CD4-positive, alpha-beta memory T cell (primary cell): ENCODE data around the gene SPEN. TPM values are rescaled to one million over a fixed set of nuclear protein-coding genes. Genes with fewer than 3 reads are reported as not detected.

Experiments used
- CTCF ChIA-PET: fragments of 350-600 bp; sonication (Branson Sonifier 250); formaldehyde crosslinking; loops from one replicate; lab custom pipeline; 2021; ENCODE audit warnings: inconsistent platforms; ENCODE audit not compliant: partially characterized antibody; lab: Charles Lee
- POLR2A ChIA-PET: fragments of 350-600 bp; sonication (Branson Sonifier 250); formaldehyde crosslinking; loops from one replicate; lab custom pipeline; 2021; ENCODE audit not compliant: partially characterized antibody; lab: Charles Lee
- DNase-seq, 5 donors: peaks; one replicate each; pipeline versions ENCODE4 v3.0.0 to v3.0.0-alpha.2; 2020 to 2022; ENCODE audit warnings: mixed read lengths in 1 of 5
- H3K27ac ChIP-seq: one replicate; pipeline ENCODE4 v1.7.0; 2013; ENCODE audit warnings: low read depth, low read length
- H3K27me3 ChIP-seq: 2 replicates; pipeline ENCODE4 v1.7.0; 2013; ENCODE audit warnings: mild to moderate bottlenecking, low read length, moderate library complexity; ENCODE audit not compliant: insufficient read depth
- H3K36me3 ChIP-seq: 2 replicates; pipeline ENCODE4 v1.7.0; 2013; ENCODE audit warnings: mild to moderate bottlenecking, low read length, moderate library complexity; ENCODE audit not compliant: insufficient read depth
- H3K4me1 ChIP-seq: 2 replicates; pipeline ENCODE4 v1.7.0; 2013; ENCODE audit warnings: mild to moderate bottlenecking, low read length, moderate library complexity; ENCODE audit not compliant: insufficient read depth
- H3K4me3 ChIP-seq, 2 donors: one replicate each; pipeline ENCODE4 v1.7.0; 2013; ENCODE audit warnings: low read length in 2 of 2, mild to moderate bottlenecking in 1 of 2
- H3K9me3 ChIP-seq, 2 donors: one replicate each; pipeline ENCODE4 v1.7.0; 2013; ENCODE audit warnings: low read length in 2 of 2, control low read depth in 1 of 2; ENCODE audit not compliant: control insufficient read depth in 1 of 2
- H3K27ac Mint-ChIP-seq, 7 donors: one replicate each; pipeline ENCODE4 v1.8.0; 2020 to 2021; ENCODE audit warnings: mixed read lengths in 7 of 7, mild to moderate bottlenecking in 6 of 7, inconsistent platforms in 3 of 7, moderate library complexity in 3 of 7
- H3K27me3 Mint-ChIP-seq, 2 donors: one replicate each; pipeline ENCODE4 v1.8.0; 2020 to 2021; ENCODE audit warnings: mixed read lengths in 2 of 2
- H3K36me3 Mint-ChIP-seq, 2 donors: one replicate each; pipeline ENCODE4 v1.8.0; 2020 to 2021; ENCODE audit warnings: mixed read lengths in 2 of 2, inconsistent platforms in 1 of 2, mild to moderate bottlenecking in 1 of 2
- H3K4me1 Mint-ChIP-seq, 4 donors: one replicate each; pipeline ENCODE4 v1.8.0; 2020 to 2021; ENCODE audit warnings: mixed read lengths in 4 of 4, mild to moderate bottlenecking in 1 of 4
- H3K4me3 Mint-ChIP-seq, 8 donors: one replicate each; pipeline ENCODE4 v1.8.0; 2020 to 2021; ENCODE audit warnings: mixed read lengths in 8 of 8, mild to moderate bottlenecking in 7 of 8, moderate library complexity in 6 of 8, inconsistent platforms in 3 of 8
- H3K9me3 Mint-ChIP-seq, 8 donors: one replicate each; pipeline ENCODE4 v1.8.0; 2020 to 2021; ENCODE audit warnings: mixed read lengths in 8 of 8, mild to moderate bottlenecking in 5 of 8, inconsistent platforms in 3 of 8, moderate library complexity in 1 of 8
- intact Hi-C: fragments of 100-400 bp; cut with micrococcal nuclease; formaldehyde crosslinking; loops from one replicate; pipeline ENCODE4 v1.15.1; 2023
- polyA plus RNA-seq, 2 donors: library from polyadenylated mRNA; unstranded; fragments of 300-500 nt; fragmentation: Illumina TruSeq; gene quantifications; one replicate each; pipeline ENCODE4 v1.2.3, GENCODE V29; 2021
- total RNA-seq, 2 experiments: library from RNA; stranded (reverse); gene quantifications; one replicate each; pipeline ENCODE4 v1.2.3, GENCODE V29; 2021

Gene SPEN
- total and polyA plus RNA-seq, 4 experiments from 2014 or later, result 2.4 to 87.8 (median 62.4) TPM

DNA sequence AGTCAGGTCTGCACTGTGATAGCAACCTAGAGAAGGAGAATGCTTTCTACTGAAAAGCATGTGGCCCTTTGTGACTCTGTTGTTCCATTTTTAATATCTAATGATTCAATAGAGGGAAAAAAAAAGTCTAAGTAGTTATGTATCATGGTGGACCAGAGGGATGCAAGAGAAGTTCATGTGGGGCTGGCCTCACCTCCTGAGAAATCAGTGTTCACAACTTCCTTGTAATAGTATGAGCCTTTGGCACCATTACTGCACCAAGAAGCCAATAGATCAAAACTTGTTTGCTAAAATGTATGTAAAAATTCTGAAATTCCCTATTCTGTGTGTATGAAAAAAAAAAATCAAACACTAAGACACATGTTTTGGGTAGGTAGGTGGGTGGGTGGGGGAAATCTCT, 123.4 kb downstream of the SPEN start:
- POLR2A ChIA-PET, result no interaction called here
- DNase-seq, result no peak
- Histone ChIP-seq H3K36me3 (peaks cover 28% of the 10 kb centered on the region), H3K27me3 (no peaks in the 10 kb centered on the region), H3K27ac (no peak overlapping the region), H3K4me3 (no peak overlapping the region), H3K9me3 (no peaks in the 10 kb centered on the region), H3K4me1 (peaks cover 38% of the 10 kb centered on the region)
- Mint-ChIP-seq H3K27me3 (no peaks in the 10 kb centered on the region), H3K27ac (no peak overlapping the region), H3K4me1 (peaks cover 37 to 59% (median 46%) of the 10 kb centered on the region in 4 donors), H3K4me3 (no peak overlapping the region), H3K9me3 (no peaks in the 10 kb centered on the region), H3K36me3 (peaks cover 35 to 49% of the 10 kb centered on the region in 2 donors)
- CTCF ChIA-PET, result interaction anchor here (0.8 kb wide), 1 partner anchor 37 kb away, joined by 3 read pairs; no protein-coding TSS in a partner anchor
- intact Hi-C loops, result loop anchor here (10.0 kb wide), 2 partner anchors 394 to 446 kb away; partner anchors contain the start of genes CASP9, DNAJC16 and SZRD1

DNA sequence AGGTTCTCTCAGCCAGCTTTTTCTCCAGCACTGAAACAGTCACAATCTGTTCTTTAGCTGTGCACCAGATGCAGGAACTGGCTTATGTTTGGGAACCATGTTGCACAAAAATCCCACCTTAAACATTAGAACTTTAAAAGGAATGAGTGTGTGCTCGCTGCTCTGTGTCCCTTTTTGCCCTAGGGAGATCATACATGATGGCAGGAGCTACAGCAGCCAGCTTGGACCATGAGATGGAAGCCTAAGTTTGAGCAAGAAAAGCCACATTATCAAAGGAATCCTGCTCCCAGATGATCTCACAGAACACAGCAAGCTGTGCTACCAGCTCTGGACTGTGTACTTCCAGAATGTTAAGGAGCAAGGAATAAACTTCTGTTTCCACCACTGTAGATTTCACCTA, 124.9 kb downstream of the SPEN start:
- Mint-ChIP-seq H3K27ac (no peak overlapping the region), H3K9me3 (peaks cover 0 to 2% (median 0%) of the 10 kb centered on the region in 8 donors), H3K4me3 (no peak overlapping the region), H3K27me3 (no peaks in the 10 kb centered on the region), H3K36me3 (peaks cover 35 to 49% of the 10 kb centered on the region in 2 donors), H3K4me1 (peaks cover 33 to 54% (median 44%) of the 10 kb centered on the region in 4 donors)
- no peaks in the 10 kb centered on the region for H3K9me3 ChIP-seq
- POLR2A ChIA-PET, result interaction anchor here (1.4 kb wide), 1 partner anchor 138 kb away, joined by 4 read pairs; no protein-coding TSS in a partner anchor
- no peak overlapping the region for H3K27ac ChIP-seq
- no peak overlapping the region for H3K4me3 ChIP-seq
- no peak for DNase-seq
- peaks cover 28% of the 10 kb centered on the region for H3K36me3 ChIP-seq
- intact Hi-C loops, result loop anchor here (10.0 kb wide), 2 partner anchors 392 to 448 kb away; partner anchors contain the start of genes CASP9, DNAJC16 and SZRD1
- H3K4me1 ChIP-seq, result peaks cover 31% of the 10 kb centered on the region
- CTCF ChIA-PET, result interaction anchor here (1.4 kb wide), 1 partner anchor 157 kb away, joined by 3 read pairs; no protein-coding TSS in a partner anchor
- H3K27me3 ChIP-seq, result no peaks in the 10 kb centered on the region

DNA sequence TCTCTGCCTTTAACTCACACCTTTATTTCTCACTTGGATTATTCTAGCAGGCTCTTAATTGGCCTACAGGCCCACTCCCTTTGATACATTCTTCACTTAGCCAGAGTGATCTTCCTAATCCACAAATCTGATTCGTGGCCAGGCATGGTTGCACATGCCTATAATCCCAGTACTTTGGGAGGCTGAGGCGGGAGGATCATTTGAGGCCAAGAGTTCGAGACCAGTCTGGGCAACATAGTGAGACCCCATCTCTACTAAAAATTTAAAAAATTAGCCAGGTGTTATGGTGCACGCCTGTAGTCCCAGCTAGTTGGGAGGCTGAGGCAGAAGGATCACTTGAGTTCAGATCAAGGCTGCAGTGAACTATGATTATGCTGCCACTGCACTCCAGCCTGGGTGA, 126.3 kb downstream of the SPEN start:
- H3K27me3 Mint-ChIP-seq, result no peaks in the 10 kb centered on the region
- peak overlapping the region in 3 of 7 donors; percentile 2 to 83 (median 34) for H3K27ac Mint-ChIP-seq
- H3K36me3 Mint-ChIP-seq, result peaks cover 29 to 43% of the 10 kb centered on the region in 2 donors
- Histone ChIP-seq H3K27ac (no peak overlapping the region), H3K4me1 (peaks cover 25% of the 10 kb centered on the region), H3K36me3 (peaks cover 22% of the 10 kb centered on the region), H3K9me3 (no peaks in the 10 kb centered on the region), H3K4me3 (no peak overlapping the region), H3K27me3 (no peaks in the 10 kb centered on the region)
- H3K4me1 Mint-ChIP-seq, result peaks cover 24 to 43% (median 34%) of the 10 kb centered on the region in 4 donors
- H3K9me3 Mint-ChIP-seq, result peaks cover 0 to 2% (median 0%) of the 10 kb centered on the region in 8 donors
- ChIA-PET POLR2A (interaction anchor here (1.3 to 1.4 kb wide), 2 partner anchors 23 to 140 kb away, joined by 3 to 4 read pairs; no protein-coding TSS in a partner anchor), CTCF (interaction anchor here (0.6 to 1.4 kb wide), 3 partner anchors 14 to 183 kb away, joined by 3 read pairs; no protein-coding TSS in a partner anchor)
- H3K4me3 Mint-ChIP-seq, result peak overlapping the region in 7 of 8 donors; percentile 0 to 58 (median 21)
- intact Hi-C loops, result loop anchor here (10.0 kb wide), 2 partner anchors 391 to 449 kb away; partner anchors contain the start of genes CASP9, DNAJC16 and SZRD1
- no peak for DNase-seq

DNA sequence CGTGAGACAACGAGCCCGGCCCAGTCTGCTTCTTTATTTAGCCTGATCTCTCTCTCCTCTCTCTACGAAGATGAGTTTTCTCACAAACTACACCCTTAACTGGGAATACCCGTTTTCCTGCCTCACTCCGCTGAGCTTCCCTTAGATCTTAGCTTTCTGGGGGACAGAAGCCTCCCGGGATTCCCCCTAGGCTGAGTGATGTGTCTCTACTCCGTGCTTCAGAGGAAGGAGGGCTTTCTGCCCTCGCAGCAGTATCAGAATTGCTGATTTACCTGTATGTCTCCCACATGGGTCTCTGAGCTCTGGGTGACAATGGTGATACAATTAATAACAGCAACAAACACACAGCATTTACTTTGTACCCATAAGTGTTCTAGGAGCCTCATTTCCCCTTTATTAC, 127.3 kb downstream of the SPEN start:
- CTCF ChIA-PET, result interaction anchor here (0.7 to 2.2 kb wide), 3 partner anchors 15 to 159 kb away, joined by 3 to 7 read pairs (median 3); no protein-coding TSS in a partner anchor
- POLR2A ChIA-PET, result interaction anchor here (0.6 to 2.7 kb wide), 9 partner anchors 11 to 377 kb away, joined by 3 to 26 read pairs (median 8); partner anchors contain the start of genes FBXO42 and SPEN
- Mint-ChIP-seq H3K4me1 (peaks cover 24 to 43% (median 33%) of the 10 kb centered on the region in 4 donors), H3K27ac (peak overlapping the region in 6 of 7 donors; percentile 82 to 96 (median 90)), H3K9me3 (peaks cover 0 to 2% (median 0%) of the 10 kb centered on the region in 8 donors), H3K4me3 (peak overlapping the region; percentile 84 to 92 (median 88)), H3K27me3 (no peaks in the 10 kb centered on the region), H3K36me3 (peaks cover 25 to 42% of the 10 kb centered on the region in 2 donors)
- peak overlapping the region; percentile 70 for H3K27ac ChIP-seq
- DNase-seq, result no peak
- H3K4me3 ChIP-seq, result peak overlapping the region; percentile 14 to 83
- H3K9me3 ChIP-seq, result no peaks in the 10 kb centered on the region
- peaks cover 14% of the 10 kb centered on the region for H3K36me3 ChIP-seq
- H3K27me3 ChIP-seq, result no peaks in the 10 kb centered on the region
- H3K4me1 ChIP-seq, result peaks cover 25% of the 10 kb centered on the region
- intact Hi-C loops, result loop anchor here (10.0 kb wide), 2 partner anchors 390 to 450 kb away; partner anchors contain the start of genes CASP9, DNAJC16 and SZRD1

DNA sequence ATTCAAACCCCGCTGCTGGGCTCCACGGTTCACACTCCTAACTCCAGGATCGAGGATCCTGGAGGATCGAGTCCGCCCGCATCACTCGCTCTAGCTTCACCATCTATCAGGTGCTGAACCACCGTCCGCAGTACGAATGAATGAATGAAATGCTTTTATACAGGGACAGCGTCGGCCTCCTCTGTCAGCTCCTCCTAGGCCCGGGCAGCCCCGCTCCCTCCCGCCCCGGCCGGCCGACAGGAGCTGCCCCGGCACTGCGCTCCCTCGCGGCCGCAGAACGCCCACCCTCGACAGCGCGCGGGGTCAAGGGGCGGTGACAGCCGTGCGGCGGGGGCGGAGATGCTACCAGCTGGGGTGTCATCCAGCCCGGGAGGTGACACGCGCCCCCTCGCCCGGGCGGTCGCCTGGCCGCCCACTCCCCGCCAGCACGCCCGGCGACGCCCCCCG, 127.9 kb downstream of the SPEN start:
- intact Hi-C loops, result loop anchor here (10.0 kb wide), 2 partner anchors 389 to 451 kb away; partner anchors contain the start of genes CASP9, DNAJC16 and SZRD1
- CTCF ChIA-PET, result interaction anchor here (0.7 to 2.2 kb wide), 6 partner anchors 11 to 184 kb away, joined by 3 to 10 read pairs (median 6); no protein-coding TSS in a partner anchor
- H3K36me3 Mint-ChIP-seq, result peaks cover 22 to 36% of the 10 kb centered on the region in 2 donors
- H3K27me3 Mint-ChIP-seq, result no peaks in the 10 kb centered on the region
- Histone ChIP-seq H3K9me3 (no peaks in the 10 kb centered on the region), H3K36me3 (peaks cover 13% of the 10 kb centered on the region), H3K4me1 (peaks cover 25% of the 10 kb centered on the region), H3K27ac (peak overlapping the region; percentile 70), H3K27me3 (no peaks in the 10 kb centered on the region), H3K4me3 (peak overlapping the region; percentile 14 to 83)
- peak overlapping the region; percentile 84 to 92 (median 88) for H3K4me3 Mint-ChIP-seq
- POLR2A ChIA-PET, result interaction anchor here (0.6 to 2.7 kb wide), 13 partner anchors 9 to 377 kb away, joined by 3 to 26 read pairs (median 4); partner anchors contain the start of genes FBXO42 and SPEN
- H3K4me1 Mint-ChIP-seq, result peaks cover 24 to 43% (median 32%) of the 10 kb centered on the region in 4 donors
- H3K27ac Mint-ChIP-seq, result peak overlapping the region; percentile 82 to 96 (median 91)
- DNase-seq, result peak in 1 of 5 donors; percentile 75
- H3K9me3 Mint-ChIP-seq, result peaks cover 0 to 2% (median 0%) of the 10 kb centered on the region in 8 donors

DNA sequence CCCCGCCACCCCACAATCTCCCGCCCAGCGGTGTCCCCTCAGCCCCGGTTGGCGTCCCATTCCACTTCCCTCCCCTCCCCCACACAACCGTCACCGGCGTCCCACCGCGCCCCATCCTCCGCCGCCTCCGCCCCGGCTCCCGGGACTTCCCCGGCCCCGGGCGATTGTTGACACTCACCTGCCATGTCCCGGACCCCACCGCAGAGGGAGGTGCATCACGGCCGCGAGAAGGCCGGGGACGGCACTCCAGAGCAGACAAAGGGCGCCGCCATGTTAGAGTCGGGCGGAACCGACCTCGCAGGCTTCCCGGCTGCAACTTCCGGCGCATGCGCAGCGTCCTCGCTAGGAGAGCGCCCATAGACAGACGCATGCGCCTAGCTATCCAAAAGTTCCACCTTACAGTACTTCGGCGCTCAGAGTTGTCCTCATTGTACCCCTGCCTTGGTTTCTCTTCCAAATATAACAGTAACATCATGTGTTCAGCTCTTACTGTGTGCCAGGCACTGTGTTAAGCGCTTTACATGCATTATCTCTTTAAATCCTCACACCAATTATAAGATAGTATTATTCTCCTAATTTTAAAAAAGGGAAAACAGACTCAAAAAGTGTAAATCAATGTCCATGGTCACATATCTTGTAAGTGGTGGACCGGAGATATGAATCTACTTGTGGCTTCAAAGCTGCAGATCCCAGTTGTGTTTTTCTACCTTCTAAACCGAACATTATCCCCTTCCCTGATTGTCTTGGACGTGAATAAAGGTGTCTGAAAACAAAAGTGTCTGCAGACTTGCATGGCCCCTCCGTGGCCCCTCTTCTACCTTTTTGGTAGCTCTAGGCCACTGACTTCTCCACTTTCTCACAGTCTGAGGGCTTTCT, 128.5 kb downstream of the SPEN start, which contains the start of gene ZBTB17:
Gene ZBTB17 (minus strand): TSS at position 297 of the 876 bp plus-strand sequence. CDS start 27,606 bp downstream, outside the sequence.
- Mint-ChIP-seq H3K9me3 (peaks cover 0 to 2% (median 0%) of the 10 kb centered on the region in 8 donors), H3K36me3 (peaks cover 19 to 32% of the 10 kb centered on the region in 2 donors), H3K4me1 (peaks cover 22 to 43% (median 32%) of the 10 kb centered on the region in 4 donors), H3K27ac (peak within 1 kb of the TSS; percentile 88 to 96 (median 94)), H3K4me3 (peak within 1 kb of the TSS; percentile 87 to 97 (median 89)), H3K27me3 (no peaks in the 10 kb centered on the region)
- DNase-seq, result peak; percentile 94 to 96 (median 95)
- peaks cover 13% of the 10 kb centered on the region for H3K36me3 ChIP-seq
- peak within 1 kb of the TSS; percentile 43 to 83 for H3K4me3 ChIP-seq
- intact Hi-C loops, result loop anchor here (1.0 to 10.0 kb wide), 4 partner anchors 27 to 451 kb away; partner anchors contain the start of genes CASP9, DNAJC16 and SZRD1
- CTCF ChIA-PET, result interaction anchor here (0.9 to 2.2 kb wide), 9 partner anchors 10 to 185 kb away, joined by 3 to 10 read pairs (median 5); no protein-coding TSS in a partner anchor
- POLR2A ChIA-PET, result interaction anchor here (0.7 to 2.7 kb wide), 12 partner anchors 10 to 376 kb away, joined by 3 to 26 read pairs (median 4); partner anchors contain the start of genes FBXO42 and SPEN
- peak within 1 kb of the TSS; percentile 70 for H3K27ac ChIP-seq
- peaks cover 25% of the 10 kb centered on the region for H3K4me1 ChIP-seq
- H3K9me3 ChIP-seq, result no peaks in the 10 kb centered on the region
- H3K27me3 ChIP-seq, result no peaks in the 10 kb centered on the region
